Panc1 (cell line): ENCODE measurements around the gene MGAT4C. TPM values are rescaled to one million over a fixed set of nuclear protein-coding genes. Genes with fewer than 3 reads are reported as not detected.

ENCODE experiments used
- ATAC-seq: fragments of 200-7000 bp; cut with Tn5 transposase; 2 replicates; pipeline ENCODE4 v1.9.1; 2020; ENCODE audit warnings: mild to moderate bottlenecking, moderate library complexity
- BruUV-seq: library from RNA; stranded (reverse); fragments of 400-500 nt; replicated peaks from 2 replicates; lab custom pipeline; 2021; lab: Mats Ljungman, UMichigan
- CTCF ChIA-PET: fragments of 300-600 bp; sonication (Branson Sonifier 250); formaldehyde crosslinking; loops from one replicate; lab custom pipeline; 2022; ENCODE audit warnings: antibody characterized with exemption; lab: Charles Lee
- POLR2A ChIA-PET: fragments of 300-600 bp; sonication (Branson Sonifier 250); formaldehyde crosslinking; loops from one replicate; lab custom pipeline; 2022; ENCODE audit warnings: antibody characterized with exemption; lab: Charles Lee
- DNase-seq: peaks from one replicate; pipeline ENCODE4 v3.0.0-alpha.2; 2010; ENCODE audit warnings: low read depth, low spot score
- H3K27ac ChIP-seq: 2 replicates; pipeline ENCODE4 v1.5.1; 2011; ENCODE audit warnings: mild to moderate bottlenecking, low read length, inconsistent platforms
- H3K27me3 ChIP-seq: fragments of 200-500 bp; sonication (Bioruptor generic); 2 replicates; pipeline ENCODE4 v1.6.0; 2014; ENCODE audit warnings: low read length, inconsistent platforms; ENCODE audit not compliant: control insufficient read depth, insufficient read depth
- H3K36me3 ChIP-seq: fragments of 200-500 bp; sonication (Bioruptor generic); 2 replicates; pipeline ENCODE4 v1.5.1; 2014; ENCODE audit warnings: inconsistent platforms, mild to moderate bottlenecking, low read length, moderate library complexity; ENCODE audit not compliant: control insufficient read depth, insufficient read depth
- H3K4me1 ChIP-seq: 2 replicates; pipeline ENCODE4 v1.5.1; 2011; ENCODE audit warnings: inconsistent platforms, mild to moderate bottlenecking, low read length, moderate library complexity; ENCODE audit not compliant: control insufficient read depth, insufficient read depth
- H3K4me3 ChIP-seq, 2 experiments: 2 replicates each; pipeline ENCODE4 v1.5.1; 2011 to 2012; ENCODE audit warnings: low read depth in 2 of 2, low read length in 2 of 2, mild to moderate bottlenecking in 2 of 2, inconsistent platforms in 1 of 2, moderate library complexity in 1 of 2
- H3K9me3 ChIP-seq: fragments of 200-500 bp; sonication (Bioruptor generic); 2 replicates; pipeline ENCODE4 v1.5.1; 2014; ENCODE audit warnings: low read depth, mild to moderate bottlenecking, inconsistent platforms, low read length, moderate library complexity; ENCODE audit not compliant: control insufficient read depth, insufficient read depth
- CTCF ChIP-seq: fragments of 450-650 bp; IDR thresholded peaks from 2 replicates; pipeline ENCODE4 v1.5.1; 2017; ENCODE audit warnings: mild to moderate bottlenecking
- POLR2AphosphoS5 ChIP-seq: IDR thresholded peaks from 2 replicates; pipeline ENCODE4 v1.6.1; 2012; ENCODE audit warnings: mild to moderate bottlenecking, low read depth, low read length, moderate library complexity
- SIN3A ChIP-seq: IDR thresholded peaks from 2 replicates; pipeline ENCODE4 v1.6.1; 2012; ENCODE audit warnings: low read depth, mild to moderate bottlenecking, low read length, moderate library complexity, borderline replicate concordance; ENCODE audit not compliant: insufficient read depth
- TCF7L2 ChIP-seq: IDR thresholded peaks from 2 replicates; pipeline ENCODE4 v1.6.1; 2011; ENCODE audit warnings: mild to moderate bottlenecking, low read depth, low read length, inconsistent platforms
- in situ Hi-C: cut with HindIII; loops from 2 replicates; pipeline ENCODE4 v1.10.0; 2016; ENCODE audit warnings: low sequenced_read_pairs, low pct_unique_long_range_greater_than_20kb
- intact Hi-C: fragments of 100-400 bp; cut with micrococcal nuclease; formaldehyde crosslinking; loops from one replicate; pipeline ENCODE4 v1.10.0; 2022; ENCODE audit not compliant: unreplicated experiment
- total RNA-seq: library from RNA; stranded (reverse); gene quantifications from one replicate; pipeline ENCODE4 v1.2.1, GENCODE V29; 2021; ENCODE audit not compliant: unreplicated experiment
- TF ChIP-seq, protein P1 (sequence below), 2 experiments: IDR thresholded peaks; 2 replicates each; pipeline ENCODE4 v1.6.1; 2011 to 2012; ENCODE audit warnings: low read depth in 2 of 2, control low read depth in 1 of 2, low read length in 1 of 2, mild to moderate bottlenecking in 1 of 2, moderate library complexity in 1 of 2; ENCODE audit not compliant: insufficient read depth in 1 of 2

MGAT4C gene
- total RNA-seq, 1 experiment from 2014 or later, result not detected

GRCh38 chr12:86275356-86275755 lies 19.2 kb upstream of the MGAT4C start:
- H3K27ac ChIP-seq, result no peak overlapping the region
- no peaks in the 10 kb centered on the region for H3K36me3 ChIP-seq
- ChIA-PET CTCF (no interaction called here), POLR2A (no interaction called here)
- intact Hi-C loops (no loop called here), in situ Hi-C loops (no loop called here)
- no peak overlapping the region for H3K4me3 ChIP-seq
- no TSS peak for BruUV-seq
- H3K9me3 ChIP-seq, result no peaks in the 10 kb centered on the region
- TF ChIP-seq TCF7L2, result no peak
- TF ChIP-seq POLR2AphosphoS5, result no peak
- TF ChIP-seq CTCF, result no peak
- TF ChIP-seq, protein P1, sequence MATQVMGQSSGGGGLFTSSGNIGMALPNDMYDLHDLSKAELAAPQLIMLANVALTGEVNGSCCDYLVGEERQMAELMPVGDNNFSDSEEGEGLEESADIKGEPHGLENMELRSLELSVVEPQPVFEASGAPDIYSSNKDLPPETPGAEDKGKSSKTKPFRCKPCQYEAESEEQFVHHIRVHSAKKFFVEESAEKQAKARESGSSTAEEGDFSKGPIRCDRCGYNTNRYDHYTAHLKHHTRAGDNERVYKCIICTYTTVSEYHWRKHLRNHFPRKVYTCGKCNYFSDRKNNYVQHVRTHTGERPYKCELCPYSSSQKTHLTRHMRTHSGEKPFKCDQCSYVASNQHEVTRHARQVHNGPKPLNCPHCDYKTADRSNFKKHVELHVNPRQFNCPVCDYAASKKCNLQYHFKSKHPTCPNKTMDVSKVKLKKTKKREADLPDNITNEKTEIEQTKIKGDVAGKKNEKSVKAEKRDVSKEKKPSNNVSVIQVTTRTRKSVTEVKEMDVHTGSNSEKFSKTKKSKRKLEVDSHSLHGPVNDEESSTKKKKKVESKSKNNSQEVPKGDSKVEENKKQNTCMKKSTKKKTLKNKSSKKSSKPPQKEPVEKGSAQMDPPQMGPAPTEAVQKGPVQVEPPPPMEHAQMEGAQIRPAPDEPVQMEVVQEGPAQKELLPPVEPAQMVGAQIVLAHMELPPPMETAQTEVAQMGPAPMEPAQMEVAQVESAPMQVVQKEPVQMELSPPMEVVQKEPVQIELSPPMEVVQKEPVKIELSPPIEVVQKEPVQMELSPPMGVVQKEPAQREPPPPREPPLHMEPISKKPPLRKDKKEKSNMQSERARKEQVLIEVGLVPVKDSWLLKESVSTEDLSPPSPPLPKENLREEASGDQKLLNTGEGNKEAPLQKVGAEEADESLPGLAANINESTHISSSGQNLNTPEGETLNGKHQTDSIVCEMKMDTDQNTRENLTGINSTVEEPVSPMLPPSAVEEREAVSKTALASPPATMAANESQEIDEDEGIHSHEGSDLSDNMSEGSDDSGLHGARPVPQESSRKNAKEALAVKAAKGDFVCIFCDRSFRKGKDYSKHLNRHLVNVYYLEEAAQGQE (IDR thresholded peaks at IDR 0.05; ENCODE audit: insufficient read depth in 1 of 2, low read depth in 2 of 2, low read length in 1 of 2), result no peak
- no peak for TF ChIP-seq SIN3A
- ATAC-seq, result no peak
- no peaks in the 10 kb centered on the region for H3K27me3 ChIP-seq
- no peak for DNase-seq
- no peaks in the 10 kb centered on the region for H3K4me1 ChIP-seq

GRCh38 chr12:86265329-86265695 lies 9.1 kb upstream of the MGAT4C start:
- intact Hi-C loops, result no loop called here
- POLR2A ChIA-PET, result no interaction called here

More at GRCh38 chr12:86265329-86265695, 9.1 kb upstream of the MGAT4C start:
- ATAC-seq (0 out of 2 replicates have a peak, but pooled peaks have one; percentile 17), DNase-seq (no peak)
- H3K27me3 ChIP-seq, result no peaks in the 10 kb centered on the region
- H3K4me1 ChIP-seq, result no peaks in the 10 kb centered on the region
- in situ Hi-C loops, result no loop called here
- BruUV-seq, result no TSS peak
- no peaks in the 10 kb centered on the region for H3K9me3 ChIP-seq
- CTCF ChIA-PET, result interaction anchor here (0.7 kb wide), 1 partner anchor 1685 kb away, joined by 10 read pairs; no protein-coding TSS in a partner anchor
- H3K36me3 ChIP-seq, result no peaks in the 10 kb centered on the region
- no peak for TF ChIP-seq SIN3A
- TF ChIP-seq POLR2AphosphoS5, result no peak
- no peak for TF ChIP-seq TCF7L2
- TF ChIP-seq, protein P1 (IDR thresholded peaks at IDR 0.05; ENCODE audit: insufficient read depth in 1 of 2, low read depth in 2 of 2, low read length in 1 of 2), result no peak
- TF ChIP-seq CTCF, result no peak
- no peak overlapping the region for H3K27ac ChIP-seq
- peak overlapping the region; percentile 37 to 59 for H3K4me3 ChIP-seq
